Stimulated activated memory B cell treated with anti-CD40 and anti-IgM and Interleukin-4, amounts not matched to agents 10 μg/mL and 1 μg/mL and 100 μg/mL, for 72 hours (primary cell): ENCODE results near the gene GRK5.

ENCODE experiments used
- ATAC-seq: fragments of 150-1000 bp; cut with Tn5 transposase; 2 replicates; pipeline ENCODE4 v1.10.0; 2021
- H3K27ac Mint-ChIP-seq: one replicate; pipeline ENCODE4 v1.8.0; 2022; ENCODE audit warnings: mild to moderate bottlenecking, mixed read lengths
- H3K27me3 Mint-ChIP-seq: one replicate; pipeline ENCODE4 v1.8.0; 2022; ENCODE audit warnings: mixed read lengths
- H3K36me3 Mint-ChIP-seq: one replicate; pipeline ENCODE4 v1.8.0; 2022; ENCODE audit warnings: mixed read lengths
- H3K4me1 Mint-ChIP-seq: one replicate; pipeline ENCODE4 v1.8.0; 2022; ENCODE audit warnings: mixed read lengths
- H3K4me3 Mint-ChIP-seq: one replicate; pipeline ENCODE4 v1.8.0; 2022; ENCODE audit warnings: mild to moderate bottlenecking, moderate library complexity, mixed read lengths
- H3K9me3 Mint-ChIP-seq: one replicate; pipeline ENCODE4 v1.8.0; 2022; ENCODE audit warnings: mixed read lengths

Gene GRK5

GRCh38 chr10:119405520-119405807 lies 198.1 kb downstream of the GRK5 start:
- ATAC-seq: no peak
- Mint-ChIP-seq H3K27ac (no peak overlapping the region), H3K27me3 (no peaks in the 10 kb centered on the region), H3K4me1 (peaks cover 25% of the 10 kb centered on the region), H3K9me3 (no peaks in the 10 kb centered on the region), H3K36me3 (peaks cover 12% of the 10 kb centered on the region), H3K4me3 (no peak overlapping the region)

DNA sequence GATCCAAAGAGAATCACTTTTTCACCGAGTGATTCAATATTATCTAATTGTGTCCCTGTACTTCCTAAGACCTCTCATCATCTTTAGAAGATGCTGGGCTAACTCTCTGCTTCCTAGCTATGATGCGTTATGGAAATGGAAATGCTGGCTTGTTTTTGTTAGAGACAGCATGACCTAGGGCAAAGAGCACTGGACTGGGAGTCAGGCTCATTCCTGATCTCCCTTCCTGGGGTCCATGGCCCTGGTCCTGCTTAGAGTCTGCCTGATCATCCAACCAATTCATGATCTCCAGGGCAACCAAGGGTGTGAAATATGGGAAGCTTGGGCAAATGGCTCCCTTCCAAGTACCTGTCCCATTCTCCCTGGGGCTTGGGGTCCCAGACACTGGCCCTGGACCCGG lies 198.8 kb downstream of the GRK5 start:
- no peak for ATAC-seq

DNA sequence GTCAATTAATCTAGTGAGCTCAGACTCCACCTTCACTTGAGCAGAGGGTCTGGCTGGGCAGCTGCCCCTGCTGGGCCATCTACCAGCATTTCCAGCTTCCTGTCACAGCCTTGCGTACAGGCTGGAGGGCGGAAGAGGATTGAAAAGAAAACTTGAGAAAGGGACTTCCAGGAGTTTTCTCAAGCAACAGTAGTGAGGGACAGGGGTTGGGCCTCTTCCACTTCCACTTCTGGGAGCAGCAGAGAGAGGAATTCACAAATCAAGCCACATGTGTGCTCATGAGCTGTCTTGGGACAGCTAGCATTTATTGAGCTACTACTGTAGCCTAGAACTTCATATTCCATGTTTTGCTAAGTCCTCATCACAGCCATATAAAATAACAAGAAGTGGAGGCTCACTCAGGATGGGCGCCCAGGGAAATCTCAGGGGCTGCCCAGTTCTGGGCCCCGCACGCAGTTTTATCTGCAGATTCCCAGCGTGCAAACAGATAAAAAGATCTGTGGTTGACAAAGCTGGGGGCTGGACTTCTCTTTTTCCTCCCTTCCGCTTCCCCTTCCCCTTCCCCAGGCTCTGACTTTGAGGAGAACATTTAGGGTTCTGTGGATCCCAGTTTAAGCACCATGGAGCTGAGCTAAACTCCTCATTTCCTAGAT lies 199.4 kb downstream of the GRK5 start:
- Mint-ChIP-seq H3K4me1 (peaks cover 25% of the 10 kb centered on the region), H3K27ac (peak overlapping the region; percentile 54), H3K27me3 (no peaks in the 10 kb centered on the region), H3K4me3 (no peak overlapping the region), H3K9me3 (no peaks in the 10 kb centered on the region), H3K36me3 (peaks cover 10% of the 10 kb centered on the region)
- no peak for ATAC-seq

More for the DNA sequence above, 198.8 kb downstream of the GRK5 start:
- H3K27me3 Mint-ChIP-seq: no peaks in the 10 kb centered on the region
- H3K4me1 Mint-ChIP-seq: peaks cover 25% of the 10 kb centered on the region
- H3K4me3 Mint-ChIP-seq: no peak overlapping the region
- H3K36me3 Mint-ChIP-seq: peaks cover 13% of the 10 kb centered on the region
- H3K27ac Mint-ChIP-seq: no peak overlapping the region
- no peaks in the 10 kb centered on the region for H3K9me3 Mint-ChIP-seq

DNA sequence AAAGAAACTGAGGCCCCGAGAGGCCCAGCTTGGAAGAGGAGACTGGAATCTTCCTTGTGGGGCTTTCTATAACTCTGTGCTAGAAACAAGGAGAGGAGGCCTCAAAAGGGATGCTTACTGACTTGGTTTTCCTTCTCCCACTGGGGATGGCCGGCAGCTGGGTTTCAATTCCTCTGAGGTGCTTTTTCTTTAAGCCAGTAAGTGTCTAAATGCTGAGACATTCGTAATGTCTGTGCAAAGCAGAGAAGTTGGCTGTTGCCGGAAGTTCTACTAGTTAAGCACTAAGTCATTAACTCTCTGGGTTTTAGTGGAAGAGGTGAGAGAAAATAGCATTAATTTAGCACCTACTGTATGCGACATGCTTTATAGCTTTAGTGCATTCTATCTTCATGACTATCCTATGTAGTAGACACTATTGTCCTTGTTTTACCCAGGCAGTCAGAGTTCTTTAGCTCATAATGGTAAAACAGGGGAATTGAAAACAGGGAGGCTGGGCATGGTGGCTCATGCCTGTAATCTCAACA lies 199.9 kb downstream of the GRK5 start:
- ATAC-seq: no peak
- H3K36me3 Mint-ChIP-seq: peaks cover 6% of the 10 kb centered on the region
- peaks cover 25% of the 10 kb centered on the region for H3K4me1 Mint-ChIP-seq
- H3K9me3 Mint-ChIP-seq: no peaks in the 10 kb centered on the region
- H3K27ac Mint-ChIP-seq: peak overlapping the region; percentile 54
- H3K27me3 Mint-ChIP-seq: no peaks in the 10 kb centered on the region
- H3K4me3 Mint-ChIP-seq: no peak overlapping the region

DNA sequence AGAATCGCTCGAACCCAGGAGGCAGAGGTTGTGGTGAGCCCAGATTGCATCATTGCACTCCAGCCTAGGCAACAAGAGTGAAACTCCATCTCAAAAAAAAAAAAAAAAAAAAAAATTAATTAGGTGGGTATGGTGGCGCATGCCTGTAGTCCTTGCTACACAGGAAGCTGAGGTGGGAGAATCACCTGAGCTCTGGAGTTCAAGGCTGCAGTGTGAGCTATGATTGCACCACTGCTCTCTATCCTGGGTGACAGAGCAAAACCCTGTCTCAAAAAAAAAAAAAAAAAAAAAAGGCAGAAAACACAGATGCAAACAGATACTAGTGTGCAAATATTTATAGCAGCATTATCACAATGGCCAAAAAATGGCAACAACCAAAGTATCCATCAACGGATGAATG lies 200.7 kb downstream of the GRK5 start:
- H3K9me3 Mint-ChIP-seq: no peaks in the 10 kb centered on the region
- no peaks in the 10 kb centered on the region for H3K27me3 Mint-ChIP-seq
- H3K36me3 Mint-ChIP-seq: peaks cover 6% of the 10 kb centered on the region
- peaks cover 25% of the 10 kb centered on the region for H3K4me1 Mint-ChIP-seq
- H3K4me3 Mint-ChIP-seq: no peak overlapping the region
- H3K27ac Mint-ChIP-seq: no peak overlapping the region
- ATAC-seq: no peak

DNA sequence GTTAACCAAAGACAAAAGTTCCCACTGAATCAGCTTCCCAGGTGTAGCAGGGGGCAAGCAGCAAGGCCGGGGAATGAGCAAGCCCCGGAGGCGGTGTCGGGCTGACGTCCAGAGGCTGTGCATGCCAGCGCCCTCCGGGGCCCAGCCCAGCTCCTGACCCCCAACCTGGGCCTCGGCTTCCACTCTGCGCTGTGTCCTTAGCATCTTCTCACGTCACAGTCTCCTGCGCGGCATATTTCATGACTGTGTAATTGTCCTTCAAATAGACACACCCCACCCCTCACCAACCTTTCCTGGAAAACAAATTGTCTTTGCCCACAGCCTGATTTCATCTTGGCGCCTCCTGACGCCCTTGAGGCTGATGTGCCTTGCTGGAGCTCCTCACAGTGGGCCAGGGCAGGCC lies 201.6 kb downstream of the GRK5 start:
- Mint-ChIP-seq H3K9me3 (no peaks in the 10 kb centered on the region), H3K27ac (no peak overlapping the region), H3K4me1 (peaks cover 25% of the 10 kb centered on the region), H3K27me3 (no peaks in the 10 kb centered on the region), H3K36me3 (peaks cover 6% of the 10 kb centered on the region), H3K4me3 (no peak overlapping the region)
- ATAC-seq: no peak

DNA sequence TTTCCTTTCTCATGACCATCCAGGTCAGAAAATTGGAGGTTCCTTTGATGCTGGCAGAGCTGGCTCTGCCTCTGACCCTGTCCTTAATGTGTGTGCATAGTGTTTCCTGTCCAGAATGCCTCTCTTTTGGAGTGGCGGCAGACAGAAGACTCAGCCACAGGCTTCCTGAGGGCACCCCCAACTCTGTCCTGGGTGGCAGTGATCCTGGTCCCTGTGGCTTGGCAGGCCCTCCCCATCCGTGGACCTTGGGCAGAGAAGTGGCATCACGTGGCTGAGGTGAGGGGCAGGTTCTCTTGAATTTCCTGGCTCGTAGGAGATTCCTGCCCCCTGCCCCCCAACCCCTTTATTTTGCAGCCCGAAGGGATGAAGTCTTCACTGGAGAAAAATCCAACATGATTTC lies 202.0 kb downstream of the GRK5 start:
- Mint-ChIP-seq H3K36me3 (peaks cover 6% of the 10 kb centered on the region), H3K9me3 (no peaks in the 10 kb centered on the region), H3K4me3 (no peak overlapping the region), H3K27ac (no peak overlapping the region), H3K4me1 (peaks cover 25% of the 10 kb centered on the region), H3K27me3 (no peaks in the 10 kb centered on the region)
- no peak for ATAC-seq

- no peak for ATAC-seq
- H3K9me3 Mint-ChIP-seq: no peaks in the 10 kb centered on the region
- H3K36me3 Mint-ChIP-seq: peaks cover 6% of the 10 kb centered on the region
- H3K27ac Mint-ChIP-seq: no peak overlapping the region
- no peaks in the 10 kb centered on the region for H3K27me3 Mint-ChIP-seq
- peaks cover 21% of the 10 kb centered on the region for H3K4me1 Mint-ChIP-seq
- no peak overlapping the region for H3K4me3 Mint-ChIP-seq
Measured at GRCh38 chr10:119409906-119410305, 202.5 kb downstream of the GRK5 start.

GRCh38 chr10:119410361-119411116 lies 203.2 kb downstream of the GRK5 start:
- H3K36me3 Mint-ChIP-seq: peaks cover 6% of the 10 kb centered on the region
- no peak for ATAC-seq
- H3K27ac Mint-ChIP-seq: peak overlapping the region; percentile 11
- peaks cover 14% of the 10 kb centered on the region for H3K4me1 Mint-ChIP-seq
- no peaks in the 10 kb centered on the region for H3K9me3 Mint-ChIP-seq
- no peak overlapping the region for H3K4me3 Mint-ChIP-seq
- no peaks in the 10 kb centered on the region for H3K27me3 Mint-ChIP-seq

DNA sequence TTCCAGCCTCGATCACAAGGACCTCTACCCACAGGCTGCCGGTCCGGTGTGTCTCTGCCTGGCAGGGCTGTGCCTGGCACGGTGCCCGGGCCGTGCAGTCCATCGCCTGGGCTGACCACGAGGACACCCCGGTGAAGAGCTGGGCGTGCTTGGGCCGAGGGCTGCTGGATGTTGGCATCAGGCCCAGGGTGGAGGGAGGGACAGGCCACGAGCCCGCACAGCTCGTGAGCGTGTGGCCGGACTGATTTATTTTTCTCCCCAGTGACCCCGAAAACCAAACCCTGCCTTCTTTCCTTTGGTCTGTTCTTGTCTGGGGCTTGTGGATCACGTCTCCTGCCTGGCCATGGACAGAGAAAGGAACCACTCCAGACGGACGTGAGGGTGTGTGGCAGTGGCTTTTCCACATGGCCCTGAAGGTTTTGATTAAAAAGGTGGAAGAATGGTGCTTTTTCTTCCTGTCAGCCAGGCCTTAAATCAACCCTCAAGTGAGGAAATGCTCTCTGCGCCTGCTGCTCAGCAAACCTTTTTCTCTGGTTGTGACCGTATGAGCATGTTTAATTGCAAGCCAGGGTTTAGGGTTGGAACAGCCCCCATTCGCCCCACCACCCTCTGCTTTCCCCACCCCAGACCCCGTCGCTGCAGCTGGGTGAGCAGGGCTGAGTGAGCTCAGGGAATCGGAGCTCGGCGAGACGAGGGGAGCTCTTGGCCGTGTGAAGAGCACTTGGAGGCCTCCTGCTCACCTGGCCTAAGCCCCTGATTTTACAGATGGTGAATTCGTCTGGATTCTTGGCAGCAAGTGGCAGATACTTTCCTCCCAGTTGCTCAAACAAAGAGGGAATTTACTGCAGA lies 205.1 kb downstream of the GRK5 start:
- Mint-ChIP-seq H3K27me3 (no peaks in the 10 kb centered on the region), H3K36me3 (peaks cover 6% of the 10 kb centered on the region), H3K9me3 (no peaks in the 10 kb centered on the region), H3K4me3 (no peak overlapping the region), H3K27ac (no peak overlapping the region), H3K4me1 (peaks cover 10% of the 10 kb centered on the region)
- no peak for ATAC-seq

- ATAC-seq: no peak
- Mint-ChIP-seq H3K36me3 (peaks cover 6% of the 10 kb centered on the region), H3K27me3 (no peaks in the 10 kb centered on the region), H3K9me3 (no peaks in the 10 kb centered on the region), H3K4me3 (no peak overlapping the region), H3K27ac (no peak overlapping the region), H3K4me1 (peaks cover 8% of the 10 kb centered on the region)
Measured at GRCh38 chr10:119413093-119413453, 205.7 kb downstream of the GRK5 start.

GRCh38 chr10:119413471-119414080 lies 206.2 kb downstream of the GRK5 start:
- ATAC-seq: no peak
- Mint-ChIP-seq H3K4me3 (no peak overlapping the region), H3K9me3 (no peaks in the 10 kb centered on the region), H3K27ac (no peak overlapping the region), H3K27me3 (no peaks in the 10 kb centered on the region), H3K36me3 (peaks cover 6% of the 10 kb centered on the region), H3K4me1 (peaks cover 8% of the 10 kb centered on the region)

GRCh38 chr10:119414081-119414611 lies 206.8 kb downstream of the GRK5 start:
- Mint-ChIP-seq H3K27me3 (no peaks in the 10 kb centered on the region), H3K4me1 (peaks cover 8% of the 10 kb centered on the region), H3K36me3 (peaks cover 6% of the 10 kb centered on the region), H3K27ac (no peak overlapping the region), H3K4me3 (no peak overlapping the region), H3K9me3 (no peaks in the 10 kb centered on the region)
- no peak for ATAC-seq

DNA sequence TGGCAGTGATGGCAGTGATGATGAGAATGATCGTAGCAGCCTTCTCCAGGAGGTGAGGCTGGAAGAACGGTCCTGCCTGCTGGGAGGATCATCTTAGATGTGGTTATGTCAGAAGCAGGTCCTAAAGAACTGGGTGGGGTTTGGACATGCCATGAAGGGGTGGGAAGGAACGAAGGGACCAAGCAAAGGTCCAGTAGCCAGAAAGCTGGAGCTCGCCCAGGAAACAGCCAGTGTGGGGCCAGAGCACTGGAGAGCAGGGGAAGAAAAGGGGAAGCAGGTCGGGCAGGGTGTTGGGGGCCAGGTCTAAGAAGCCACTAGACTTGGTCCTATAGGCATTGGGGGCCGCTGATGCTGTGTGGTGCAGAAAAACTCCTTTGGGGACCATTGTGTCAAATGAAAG lies 207.8 kb downstream of the GRK5 start:
- peak; percentile 17 for ATAC-seq
- Mint-ChIP-seq H3K27ac (no peak overlapping the region), H3K4me1 (peaks cover 8% of the 10 kb centered on the region), H3K4me3 (no peak overlapping the region), H3K36me3 (peaks cover 6% of the 10 kb centered on the region), H3K27me3 (no peaks in the 10 kb centered on the region), H3K9me3 (no peaks in the 10 kb centered on the region)
